Coronary artery (tissue), 2 donors: ENCODE data around the gene LGI4.

Experiments used
- DNase-seq: peaks from one replicate; pipeline ENCODE4 v3.0.0-alpha.2; 2017; ENCODE audit warnings: low spot score
- H3K27ac ChIP-seq, 2 donors: fragments of 200-600 bp; sonication (generic); one replicate each; pipeline ENCODE4 v1.5.1; 2016 to 2019
- H3K4me3 ChIP-seq: fragments of 200-600 bp; sonication (generic); 2 replicates; pipeline ENCODE4 v1.5.1; 2016; ENCODE audit warnings: mild to moderate bottlenecking, moderate library complexity
- CTCF ChIP-seq: fragments of 200-600 bp; sonication (generic); IDR thresholded peaks from one replicate; pipeline ENCODE4 v1.5.1; 2019; ENCODE audit warnings: antibody characterized with exemption

Gene LGI4

GRCh38 chr19:35176181-35176570 lies 41.3 kb upstream of the LGI4 start:
- H3K4me3 ChIP-seq, result no peak overlapping the region
- no peak overlapping the region for H3K27ac ChIP-seq
- no peak for TF ChIP-seq CTCF
- DNase-seq, result no peak

DNA sequence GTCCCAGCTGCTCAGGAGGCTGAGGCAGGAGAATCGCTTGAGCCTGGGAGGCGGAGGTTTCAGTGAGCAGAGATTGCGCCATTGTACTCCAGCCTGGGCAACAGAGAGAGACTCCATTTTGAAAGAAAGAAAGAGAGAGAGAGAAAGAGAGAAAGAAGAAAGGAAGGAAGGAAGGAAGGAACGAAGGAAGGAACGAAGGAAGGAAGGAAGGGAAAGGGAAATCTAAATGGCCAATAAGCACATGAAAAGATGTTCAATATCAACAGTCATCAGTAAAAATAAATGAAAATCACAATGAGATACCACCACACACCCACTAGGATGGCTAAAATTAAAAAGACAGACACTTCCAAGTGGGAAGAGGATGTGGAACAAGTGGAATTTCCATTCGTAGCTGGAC lies 39.4 kb upstream of the LGI4 start:
- DNase-seq, result no peak
- H3K27ac ChIP-seq, result no peak overlapping the region
- H3K4me3 ChIP-seq, result no peak overlapping the region
- no peak for TF ChIP-seq CTCF

DNA sequence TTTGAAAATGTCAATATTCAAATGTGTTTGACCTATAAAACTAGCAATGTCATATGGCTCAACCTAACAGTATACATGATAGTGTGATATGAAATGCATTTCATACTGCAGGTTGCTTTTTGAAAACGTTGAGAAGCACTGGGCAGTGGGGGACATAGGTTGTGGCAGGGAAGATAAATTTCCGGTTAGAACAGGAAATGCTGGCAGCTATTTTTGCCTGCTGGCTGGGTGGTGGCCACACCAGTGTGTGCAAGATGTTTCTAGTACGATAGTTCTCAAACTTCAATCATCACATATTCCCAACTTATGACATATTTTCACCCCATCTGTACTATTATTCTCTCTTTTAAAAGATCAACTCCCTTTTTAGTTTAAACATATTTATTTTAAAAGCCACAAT lies 36.9 kb upstream of the LGI4 start:
- DNase-seq, result no peak
- no peak for TF ChIP-seq CTCF
- Histone ChIP-seq H3K27ac (no peak overlapping the region), H3K4me3 (no peak overlapping the region)

DNA sequence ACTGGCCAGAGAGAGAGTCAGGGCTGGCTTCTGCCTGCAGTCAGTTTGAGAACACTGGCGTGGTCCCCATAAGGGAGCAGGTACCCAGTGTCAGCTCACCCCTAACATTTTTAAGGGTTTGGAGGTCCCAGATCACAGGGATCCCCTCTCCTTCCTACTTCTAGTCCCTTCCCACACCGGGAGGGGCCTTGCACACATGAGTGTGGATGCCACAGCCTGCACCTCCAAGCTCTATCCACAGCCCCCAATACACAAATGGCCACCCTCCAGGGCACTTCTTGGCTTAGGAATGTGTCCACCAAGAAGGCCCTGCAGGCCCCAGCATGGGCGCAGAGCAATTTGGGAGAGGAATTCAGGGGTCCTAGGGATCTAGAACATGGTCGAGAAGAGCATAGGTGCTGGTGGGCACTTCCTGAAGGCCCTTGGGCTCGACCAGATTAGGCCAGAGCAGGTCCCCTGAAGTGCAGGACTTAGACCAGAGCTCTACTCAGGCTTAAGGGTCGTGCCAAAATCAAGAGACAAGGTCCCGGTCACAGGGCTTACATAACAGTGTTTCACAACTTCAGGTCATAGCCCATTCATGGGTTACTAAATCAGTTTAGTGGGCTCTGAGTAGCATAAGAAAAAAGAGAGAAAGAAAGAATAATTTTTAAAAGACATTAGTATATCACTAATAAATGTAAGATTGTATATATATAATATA lies 35.7 kb upstream of the LGI4 start:
- no peak overlapping the region for H3K4me3 ChIP-seq
- no peak overlapping the region for H3K27ac ChIP-seq
- TF ChIP-seq CTCF, result no peak
- no peak for DNase-seq

DNA sequence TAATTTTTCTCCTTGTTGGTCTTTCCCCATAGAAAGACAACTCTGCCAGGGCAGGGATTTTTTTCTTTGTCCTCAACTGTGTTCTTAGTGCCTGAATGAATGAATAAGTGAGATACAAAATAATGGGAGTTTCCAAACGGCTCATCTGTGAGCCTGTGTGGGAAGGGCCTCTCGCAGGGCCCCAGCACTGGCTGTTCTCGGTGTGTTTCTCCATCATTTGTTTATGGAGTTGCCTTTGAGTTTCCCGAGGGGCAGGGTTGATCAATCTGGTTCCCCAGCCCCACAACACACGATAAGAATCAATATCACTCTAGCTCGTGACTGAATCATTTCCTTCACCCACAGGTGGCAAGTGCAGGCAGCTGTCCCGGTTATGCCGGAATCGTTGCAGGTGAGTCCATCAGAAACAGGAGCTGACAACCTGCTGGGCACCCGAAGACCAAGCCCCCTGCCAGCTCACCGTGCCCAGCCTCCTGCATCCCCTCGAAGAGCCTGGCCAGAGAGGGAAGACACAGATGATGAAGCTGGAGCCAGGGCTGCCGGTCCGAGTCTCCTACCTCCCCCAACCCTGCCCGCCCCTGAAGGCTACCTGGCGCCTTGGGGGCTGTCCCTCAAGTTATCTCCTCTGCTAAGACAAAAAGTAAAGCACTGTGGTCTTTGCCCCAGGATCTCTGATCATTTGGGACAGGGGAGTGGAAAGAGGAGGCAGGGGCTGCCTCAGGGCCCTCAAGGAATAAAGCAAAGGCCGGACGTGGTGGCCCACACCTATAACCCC lies 34.5 kb upstream of the LGI4 start:
- Histone ChIP-seq H3K4me3 (no peak overlapping the region), H3K27ac (no peak overlapping the region)
- no peak for TF ChIP-seq CTCF
- no peak for DNase-seq

DNA sequence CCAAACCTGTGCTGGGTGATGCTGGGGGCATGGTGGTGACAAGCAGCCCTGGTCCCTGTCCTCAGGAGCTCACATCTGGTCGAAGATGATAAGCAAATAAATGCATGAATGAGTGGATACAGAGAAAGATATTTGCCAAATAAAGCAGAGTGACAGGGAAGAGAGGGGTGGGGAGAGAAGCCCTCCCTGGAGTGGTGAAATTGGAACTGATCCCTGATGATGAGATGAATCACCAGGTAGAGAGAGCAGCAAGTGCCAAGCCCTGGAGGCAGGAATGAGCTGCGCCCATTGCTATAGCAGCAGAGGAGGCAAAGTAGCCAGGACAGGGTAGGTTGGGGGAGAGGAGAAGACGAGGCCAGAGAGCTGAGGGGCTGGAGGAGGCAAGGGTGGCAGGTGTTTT lies 33.3 kb upstream of the LGI4 start:
- no peak overlapping the region for H3K27ac ChIP-seq
- DNase-seq, result no peak
- no peak overlapping the region for H3K4me3 ChIP-seq
- TF ChIP-seq CTCF, result no peak
